ENCODE measurements around the gene CCDC63.

Gene CCDC63

DNA sequence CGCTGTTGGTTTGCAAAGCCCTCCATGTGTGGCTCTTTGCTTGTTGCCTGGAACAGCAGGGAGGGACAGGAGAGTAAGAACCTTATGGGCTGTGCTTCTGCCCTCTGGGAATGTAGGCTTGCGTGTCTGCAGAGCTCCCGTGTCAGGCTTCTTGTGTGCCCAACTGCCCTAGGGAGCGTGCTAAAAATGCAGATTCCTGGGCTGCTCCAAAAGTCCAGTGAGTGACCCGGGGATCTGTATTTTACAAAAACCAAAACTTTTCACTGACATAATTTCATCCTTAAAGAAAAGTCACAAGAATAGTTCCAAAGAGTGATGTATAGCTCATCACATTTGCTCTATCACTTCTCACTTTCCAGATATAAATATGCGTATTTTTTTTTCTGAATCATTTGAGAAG lies 34.8 kb upstream of the CCDC63 start:
- no peak for DNase-seq (ENCODE audit: low read depth)
- no peak overlapping the region for H3K4me3 ChIP-seq (ENCODE audit: low read depth, low read length)

DNA sequence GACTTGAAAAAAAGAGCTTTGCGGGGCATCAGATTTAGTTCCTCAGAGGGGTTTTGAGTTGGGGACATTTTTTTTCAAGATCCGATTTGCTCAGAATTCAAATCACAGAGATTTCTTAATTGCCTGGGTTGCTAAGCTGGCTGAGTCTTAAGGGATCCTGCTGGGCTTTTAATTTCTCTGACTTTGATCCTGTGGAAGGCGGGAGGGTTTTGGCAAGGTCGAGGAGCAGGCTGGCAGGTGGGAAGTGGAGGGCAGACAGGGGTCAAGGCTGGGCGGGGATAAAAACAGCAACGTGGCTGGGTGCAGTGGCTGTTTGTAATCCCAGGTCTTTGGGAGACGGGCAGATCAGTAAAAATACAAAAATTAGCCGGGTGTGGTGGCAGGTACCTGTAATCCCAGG lies 33.5 kb upstream of the CCDC63 start:
- no peak overlapping the region for H3K4me3 ChIP-seq (ENCODE audit: low read depth, low read length)
- no peak for DNase-seq (ENCODE audit: low read depth)
- TF ChIP-seq CTCF (IDR thresholded peaks at IDR 0.05; ENCODE audit: low read depth, low read length, missing control alignments): no peak

More for the DNA sequence above, 34.8 kb upstream of the CCDC63 start:
- no peak for TF ChIP-seq CTCF (IDR thresholded peaks at IDR 0.05; ENCODE audit: low read depth, low read length, missing control alignments)

GRCh38 chr12:110813756-110814155 lies 33.0 kb upstream of the CCDC63 start:
- no peak for DNase-seq (ENCODE audit: low read depth)

DNA sequence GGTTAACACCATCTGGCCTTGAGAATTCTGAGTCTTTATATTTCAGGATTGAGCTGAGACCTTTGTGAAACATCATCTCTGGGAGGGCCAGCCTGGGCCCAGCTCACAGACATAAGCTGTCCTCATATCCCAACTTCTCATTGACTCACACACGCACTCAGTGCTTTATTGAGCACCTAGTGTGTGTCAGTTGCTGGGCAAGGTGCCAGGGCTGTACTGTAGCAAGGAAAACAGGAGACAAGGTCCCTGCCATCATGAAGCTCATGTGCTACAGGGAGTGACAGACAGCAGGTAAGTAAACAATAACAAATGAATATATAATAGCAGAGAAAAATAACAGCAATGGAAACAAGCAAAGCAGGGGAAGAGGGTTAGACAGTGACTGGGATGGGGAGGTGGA lies 30.5 kb upstream of the CCDC63 start:
- DNase-seq (ENCODE audit: low read depth): no peak

More at GRCh38 chr12:110813756-110814155, 33.0 kb upstream of the CCDC63 start:
- TF ChIP-seq CTCF (IDR thresholded peaks at IDR 0.05; ENCODE audit: low read depth, low read length, missing control alignments): no peak
- no peak overlapping the region for H3K4me3 ChIP-seq (ENCODE audit: low read depth, low read length)

DNA sequence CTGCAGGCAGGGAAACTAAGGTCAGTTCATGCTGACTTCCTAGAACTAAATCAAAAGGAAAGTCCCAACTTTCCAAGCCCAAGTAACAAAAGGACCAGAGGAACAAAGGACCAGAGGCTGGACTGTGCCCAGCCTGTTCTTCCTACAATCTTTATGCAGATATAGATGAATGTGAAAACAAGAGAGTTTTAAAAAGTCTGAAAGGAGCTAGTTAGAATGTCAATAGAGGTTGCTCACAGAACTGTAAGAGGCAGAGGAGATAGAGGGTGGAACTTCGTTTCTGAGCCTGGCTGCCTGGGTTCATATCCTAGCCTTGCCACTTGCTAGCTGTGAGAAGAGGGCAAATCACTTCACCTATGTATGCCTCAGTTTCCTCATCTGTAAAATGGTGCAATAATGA lies 30.0 kb upstream of the CCDC63 start:
- no peak for TF ChIP-seq CTCF (IDR thresholded peaks at IDR 0.05; ENCODE audit: low read depth, low read length, missing control alignments)
- DNase-seq (ENCODE audit: low read depth): no peak

More for the DNA sequence above, 30.5 kb upstream of the CCDC63 start:
- H3K4me3 ChIP-seq (ENCODE audit: low read depth, low read length): no peak overlapping the region
- TF ChIP-seq CTCF (IDR thresholded peaks at IDR 0.05; ENCODE audit: low read depth, low read length, missing control alignments): no peak

DNA sequence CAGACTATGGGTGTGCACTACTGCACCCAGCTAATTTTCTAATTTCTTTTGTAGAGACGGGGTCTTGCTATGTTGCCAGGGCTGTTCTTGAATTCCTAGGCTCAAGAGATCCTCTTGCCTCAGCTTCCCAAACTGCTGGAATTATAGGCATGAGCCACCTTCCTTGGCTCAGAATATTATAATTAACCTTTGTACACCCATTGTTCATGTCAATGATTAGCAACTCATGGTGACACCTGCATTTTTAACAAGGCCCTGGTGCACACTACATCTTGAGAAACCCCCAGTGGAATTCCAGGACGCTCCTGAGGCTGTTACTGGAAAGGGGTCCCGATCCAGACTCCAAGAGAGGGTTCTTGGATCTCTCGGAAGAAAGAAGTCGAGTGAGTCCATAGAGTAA lies 28.3 kb upstream of the CCDC63 start:
- no peak for DNase-seq (ENCODE audit: low read depth)
- H3K4me3 ChIP-seq (ENCODE audit: low read depth, low read length): no peak overlapping the region
- TF ChIP-seq CTCF (IDR thresholded peaks at IDR 0.05; ENCODE audit: low read depth, low read length, missing control alignments): no peak

More for the DNA sequence above, 30.0 kb upstream of the CCDC63 start:
- H3K4me3 ChIP-seq (ENCODE audit: low read depth, low read length): no peak overlapping the region

GRCh38 chr12:110819150-110819549 lies 27.6 kb upstream of the CCDC63 start:
- no peak for TF ChIP-seq CTCF (IDR thresholded peaks at IDR 0.05; ENCODE audit: low read depth, low read length, missing control alignments)
- DNase-seq (ENCODE audit: low read depth): no peak

More at GRCh38 chr12:110819150-110819549, 27.6 kb upstream of the CCDC63 start:
- H3K4me3 ChIP-seq (ENCODE audit: low read depth, low read length): no peak overlapping the region
